ENCODE results near the gene THOC6. TPM values are rescaled to one million over a fixed set of nuclear protein-coding genes. Genes with fewer than 3 reads are reported as not detected.

Gene THOC6
- total RNA-seq, 2 donors from 2014 or later, result 21.3 to 23.7 TPM

DNA sequence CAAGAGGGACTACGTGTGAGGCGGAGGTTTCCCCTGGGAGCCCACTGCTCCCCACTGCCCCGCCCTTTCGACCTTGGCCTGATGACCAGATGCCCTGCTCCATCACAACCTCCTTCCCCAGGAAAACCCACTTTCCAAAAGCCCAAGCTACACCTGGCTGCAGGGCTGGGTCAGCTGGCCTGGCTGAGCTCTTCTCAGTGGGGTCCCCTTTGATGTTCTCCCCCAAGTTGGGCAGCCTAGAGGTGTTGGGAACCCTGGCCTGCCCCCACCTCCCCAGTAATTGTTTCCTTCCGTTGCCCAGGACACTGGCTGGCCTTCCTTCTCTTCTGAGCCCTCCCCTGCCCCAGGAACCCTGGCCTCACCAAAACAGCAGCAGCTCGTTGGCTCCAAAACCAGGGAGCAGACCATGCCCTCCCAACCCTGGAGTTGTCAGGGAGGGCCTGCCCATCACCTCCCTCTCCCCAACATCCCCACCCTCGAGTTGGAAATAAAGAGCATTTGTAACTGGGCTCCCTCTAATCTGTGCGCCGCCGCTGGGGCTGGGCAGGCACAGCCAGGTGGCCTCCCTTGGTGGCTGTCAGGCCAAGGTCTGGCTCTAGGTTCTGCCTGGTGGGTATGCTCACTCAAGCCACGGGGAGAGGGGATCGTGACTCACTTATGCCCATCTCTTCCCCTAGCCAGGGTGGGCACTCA is 9.7 kb upstream of the THOC6 start:
- Mint-ChIP-seq H3K4me1 (peaks cover 4% of the 10 kb centered on the region), H3K27me3 (peaks cover 6% of the 10 kb centered on the region), H3K4me3 (no peak overlapping the region), H3K27ac (no peak overlapping the region), H3K36me3 (ENCODE audit: low read depth) (no peaks in the 10 kb centered on the region)
- no peaks in the 10 kb centered on the region for H3K9me3 ChIP-seq (ENCODE audit: control insufficient read depth, low read length, poor library complexity, severe bottlenecking)
- DNase-seq, result no peak
- no peak for ATAC-seq

DNA sequence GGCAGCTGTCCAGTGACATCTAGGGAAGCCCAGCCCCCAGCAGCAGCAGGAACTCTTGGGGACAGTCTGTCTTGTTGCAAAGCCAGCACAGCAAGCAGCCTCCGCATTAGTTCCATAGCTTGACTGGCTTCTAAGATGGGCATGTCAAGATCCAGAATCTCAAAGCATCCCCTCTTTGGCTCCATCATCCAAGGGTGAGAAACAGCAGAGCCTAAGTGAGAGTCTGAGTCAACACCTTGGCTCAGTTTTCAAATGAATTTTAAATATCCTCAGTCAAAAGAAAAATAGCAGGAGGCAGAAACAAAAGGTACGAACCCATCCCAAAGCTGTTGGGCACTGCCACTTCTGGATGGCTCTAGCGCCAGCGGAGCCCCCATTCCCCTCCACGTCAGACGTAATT is 8.9 kb upstream of the THOC6 start:
- no peak for ATAC-seq
- peaks cover 6% of the 10 kb centered on the region for H3K27me3 Mint-ChIP-seq
- H3K27ac Mint-ChIP-seq, result no peak overlapping the region
- no peak for DNase-seq
- no peaks in the 10 kb centered on the region for H3K36me3 Mint-ChIP-seq (ENCODE audit: low read depth)
- no peaks in the 10 kb centered on the region for H3K9me3 ChIP-seq (ENCODE audit: control insufficient read depth, low read length, poor library complexity, severe bottlenecking)
- no peak overlapping the region for H3K4me3 Mint-ChIP-seq
- peaks cover 8% of the 10 kb centered on the region for H3K4me1 Mint-ChIP-seq

DNA sequence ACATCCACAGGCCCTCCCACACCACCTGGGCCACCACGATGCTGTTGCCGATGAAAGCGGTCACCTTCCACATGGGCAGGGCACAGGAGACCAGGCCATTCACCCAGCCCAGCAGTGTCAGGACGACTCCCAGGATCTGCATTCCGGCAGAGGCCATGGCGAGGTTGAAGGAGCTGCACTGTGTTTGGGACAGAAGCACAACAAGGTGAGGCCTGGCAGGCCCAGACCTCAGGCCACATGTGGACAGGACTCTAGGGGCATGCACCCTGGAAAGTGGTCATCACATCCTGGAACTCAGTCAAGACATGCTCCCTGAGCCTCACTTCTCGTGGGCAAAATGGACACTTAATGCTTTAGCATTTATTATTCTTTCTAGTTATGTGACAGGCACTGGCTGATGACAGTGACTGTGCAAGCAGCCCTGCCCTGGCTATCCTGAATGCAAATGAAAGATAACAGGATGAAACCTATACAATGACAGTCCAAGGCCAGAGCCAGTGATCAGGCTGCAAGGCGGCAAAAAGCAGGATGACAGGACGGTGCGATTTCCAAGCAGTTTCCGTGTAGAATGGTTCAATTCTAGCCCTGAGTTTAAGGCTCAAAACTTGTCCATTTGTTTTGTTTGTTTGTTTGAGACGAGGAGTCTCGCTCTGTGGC is 7.8 kb upstream of the THOC6 start:
- H3K36me3 Mint-ChIP-seq (ENCODE audit: low read depth), result no peaks in the 10 kb centered on the region
- DNase-seq, result no peak
- H3K4me3 Mint-ChIP-seq, result no peak overlapping the region
- ATAC-seq, result no peak
- H3K4me1 Mint-ChIP-seq, result peaks cover 10% of the 10 kb centered on the region
- H3K27me3 Mint-ChIP-seq, result peaks cover 6% of the 10 kb centered on the region
- no peaks in the 10 kb centered on the region for H3K9me3 ChIP-seq (ENCODE audit: control insufficient read depth, low read length, poor library complexity, severe bottlenecking)
- no peak overlapping the region for H3K27ac Mint-ChIP-seq

DNA sequence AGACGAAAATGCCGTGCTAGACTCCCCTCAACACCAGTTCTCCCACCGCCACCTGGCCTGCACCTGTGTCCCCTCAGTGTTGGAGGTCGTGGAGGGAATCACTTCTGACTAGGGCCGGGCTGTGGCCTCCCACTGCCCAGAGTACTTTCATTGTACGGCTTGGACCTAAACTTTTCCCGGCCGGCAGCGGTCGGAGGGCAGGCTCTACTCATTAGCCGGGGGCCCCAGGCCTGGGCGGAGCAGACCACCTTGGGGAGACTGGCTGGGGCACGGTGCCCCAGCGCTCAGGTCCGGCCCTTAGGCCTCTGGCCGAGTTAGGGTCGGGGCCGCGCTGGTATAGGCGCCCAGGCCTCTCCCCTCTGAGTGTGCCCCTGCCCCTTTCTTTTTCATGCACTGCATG is 6.5 kb upstream of the THOC6 start:
- DNase-seq, result no peak
- no peak overlapping the region for H3K4me3 Mint-ChIP-seq
- ATAC-seq, result no peak
- no peaks in the 10 kb centered on the region for H3K9me3 ChIP-seq (ENCODE audit: control insufficient read depth, low read length, poor library complexity, severe bottlenecking)
- H3K27me3 Mint-ChIP-seq, result peaks cover 6% of the 10 kb centered on the region
- H3K36me3 Mint-ChIP-seq (ENCODE audit: low read depth), result no peaks in the 10 kb centered on the region
- H3K27ac Mint-ChIP-seq, result no peak overlapping the region
- H3K4me1 Mint-ChIP-seq, result peaks cover 22% of the 10 kb centered on the region

DNA sequence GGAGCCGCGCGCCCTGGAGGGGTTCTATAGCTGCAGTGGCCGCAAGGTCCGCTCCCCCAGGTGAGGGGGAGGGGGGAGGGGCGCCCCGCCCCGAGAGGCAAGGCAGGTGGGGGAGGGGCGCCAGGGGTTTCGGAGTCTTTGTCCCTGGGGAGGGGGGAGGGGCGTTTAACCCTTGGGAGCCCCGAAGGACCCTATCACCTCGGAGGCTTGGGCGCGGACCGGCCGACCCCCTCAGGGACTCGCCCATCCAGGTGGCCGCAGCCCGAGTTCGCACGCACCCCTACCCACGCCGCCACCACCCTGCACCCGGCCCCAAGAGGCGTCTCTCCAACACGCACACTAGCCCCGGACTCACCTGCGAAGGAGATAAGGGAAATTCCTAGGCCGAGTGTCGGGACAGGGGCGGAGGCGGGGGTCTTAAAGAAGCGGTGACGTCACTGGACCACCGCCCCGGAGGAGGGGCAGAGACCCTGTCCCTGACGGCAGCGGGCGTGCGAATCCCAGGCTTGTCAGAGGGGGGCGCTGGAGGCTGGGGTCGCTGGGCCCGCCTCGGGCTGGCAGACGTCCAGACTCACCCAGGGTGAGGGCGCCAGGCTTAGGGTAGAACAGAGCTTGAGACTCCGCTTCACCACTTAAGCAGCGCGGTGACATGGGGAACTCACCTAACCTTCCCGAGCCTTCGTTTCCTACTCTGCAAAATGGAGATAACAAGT is 5.9 kb upstream of the THOC6 start, which contains the start of gene CLDN6:
Gene CLDN6, minus strand, starts transcription at position 390 of the 713 bp plus-strand sequence. CDS start 2,162 bp downstream, outside the sequence.
- H3K36me3 Mint-ChIP-seq (ENCODE audit: low read depth), result no peaks in the 10 kb centered on the region
- DNase-seq (no peak), ATAC-seq (no peak)
- no peak within 1 kb of the TSS for H3K4me3 Mint-ChIP-seq
- H3K4me1 Mint-ChIP-seq, result peaks cover 28% of the 10 kb centered on the region
- H3K9me3 ChIP-seq (ENCODE audit: control insufficient read depth, low read length, poor library complexity, severe bottlenecking), result no peaks in the 10 kb centered on the region
- no peak within 1 kb of the TSS for H3K27ac Mint-ChIP-seq
- H3K27me3 Mint-ChIP-seq, result peaks cover 6% of the 10 kb centered on the region

DNA sequence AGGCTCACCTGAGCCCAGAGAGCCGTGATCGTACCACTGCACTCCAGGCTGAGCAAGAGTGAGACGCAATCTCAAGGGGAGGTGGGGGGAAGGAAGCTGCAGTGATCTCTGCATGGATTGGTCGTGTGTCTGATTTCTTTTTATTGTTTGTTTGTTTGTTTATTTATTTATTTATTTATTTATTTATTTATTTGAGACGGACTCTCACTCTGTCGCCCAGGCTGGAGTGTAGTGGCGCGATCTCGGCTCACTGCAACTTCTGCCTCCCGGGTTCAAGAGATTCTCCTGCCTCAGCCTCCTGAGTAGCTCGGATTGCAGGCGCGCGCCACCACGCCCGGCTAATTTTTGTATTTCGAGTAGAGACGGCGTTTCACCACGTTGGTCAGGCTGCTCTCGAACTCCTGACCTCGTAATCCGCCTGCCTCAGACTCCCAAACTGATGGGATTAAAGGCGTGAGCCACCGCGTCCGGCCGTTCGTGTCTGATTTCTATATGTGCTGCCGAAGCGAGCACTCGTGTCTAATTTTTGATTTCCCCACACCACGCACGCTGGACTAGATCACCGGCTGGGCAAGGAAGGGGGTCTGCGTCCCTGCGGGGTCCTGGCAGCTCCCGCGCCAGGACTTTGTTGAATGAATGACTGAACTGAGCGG is 4.1 kb upstream of the THOC6 start:
- ATAC-seq, result no peak
- Mint-ChIP-seq H3K27ac (peak overlapping the region; percentile 74), H3K4me3 (peak overlapping the region; percentile 91), H3K27me3 (no peaks in the 10 kb centered on the region), H3K4me1 (peaks cover 34% of the 10 kb centered on the region), H3K36me3 (ENCODE audit: low read depth) (no peaks in the 10 kb centered on the region)
- no peaks in the 10 kb centered on the region for H3K9me3 ChIP-seq (ENCODE audit: control insufficient read depth, low read length, poor library complexity, severe bottlenecking)
- no peak for DNase-seq

DNA sequence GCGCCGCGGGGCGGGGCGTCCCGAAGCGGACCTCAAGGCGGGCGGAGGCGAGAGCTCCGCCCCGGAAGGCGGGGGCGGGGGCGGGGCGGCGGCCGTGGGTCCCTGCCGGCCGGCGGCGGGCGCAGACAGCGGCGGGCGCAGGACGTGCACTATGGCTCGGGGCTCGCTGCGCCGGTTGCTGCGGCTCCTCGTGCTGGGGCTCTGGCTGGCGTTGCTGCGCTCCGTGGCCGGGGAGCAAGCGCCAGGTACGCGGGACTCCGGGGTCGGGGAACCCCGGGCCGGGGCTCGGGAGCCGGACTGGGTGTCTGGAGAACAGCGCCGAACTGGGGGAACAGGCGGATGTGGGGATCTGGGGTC is 3.6 kb upstream of the THOC6 start, which contains the start of gene TNFRSF12A:
Gene TNFRSF12A, plus strand, starts transcription at position 122 of the 357 bp plus-strand sequence. Its CDS starts 30 bp downstream, at position 152.
- no peaks in the 10 kb centered on the region for H3K9me3 ChIP-seq (ENCODE audit: control insufficient read depth, low read length, poor library complexity, severe bottlenecking)
- Mint-ChIP-seq H3K4me3 (peak within 1 kb of the TSS; percentile 91), H3K4me1 (peaks cover 34% of the 10 kb centered on the region), H3K27ac (peak within 1 kb of the TSS; percentile 74), H3K36me3 (ENCODE audit: low read depth) (no peaks in the 10 kb centered on the region), H3K27me3 (no peaks in the 10 kb centered on the region)
- DNase-seq (peak; percentile 31 to 70 (median 61)), ATAC-seq (peak; percentile 9)

DNA sequence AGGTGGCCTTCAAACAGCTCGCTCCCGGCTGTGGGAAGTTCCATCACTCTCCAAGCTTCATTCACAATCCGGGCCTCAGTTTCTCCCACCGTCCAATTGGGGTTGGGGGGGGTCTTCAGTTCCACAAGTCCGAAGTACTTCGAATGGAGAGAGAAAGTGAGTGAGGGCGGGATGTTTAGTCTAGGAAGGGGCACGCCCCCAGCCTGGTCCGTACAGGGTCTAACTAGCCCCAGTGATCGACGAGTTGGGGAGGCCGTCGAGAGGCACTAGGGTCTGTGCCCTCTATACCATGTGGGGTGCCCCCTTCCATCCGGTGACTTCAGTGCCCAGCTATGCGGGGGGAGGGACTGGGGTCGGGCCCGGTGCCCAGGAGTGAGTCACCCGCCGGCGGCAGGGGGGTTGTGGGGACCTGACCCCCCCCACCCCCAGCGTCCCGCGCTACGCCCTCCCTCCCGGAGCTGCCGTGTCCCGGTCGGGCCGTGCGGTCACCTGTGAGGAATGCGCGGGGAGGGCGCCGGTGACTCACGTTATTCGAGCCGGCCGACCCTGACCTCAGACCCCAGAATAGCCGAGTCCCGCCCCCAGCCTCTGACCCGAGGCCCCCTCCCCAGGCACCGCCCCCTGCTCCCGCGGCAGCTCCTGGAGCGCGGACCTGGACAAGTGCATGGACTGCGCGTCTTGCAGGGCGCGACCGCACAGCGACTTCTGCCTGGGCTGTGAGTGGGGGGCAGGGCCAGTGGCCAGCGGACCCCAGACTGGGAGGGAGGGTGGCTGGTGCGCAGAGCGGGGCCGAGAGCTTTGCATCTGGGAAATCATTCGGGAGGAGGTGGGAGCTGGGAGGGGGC is 3.0 kb upstream of the THOC6 start:
- no peaks in the 10 kb centered on the region for H3K9me3 ChIP-seq (ENCODE audit: control insufficient read depth, low read length, poor library complexity, severe bottlenecking)
- Mint-ChIP-seq H3K4me3 (peak overlapping the region; percentile 91), H3K27me3 (no peaks in the 10 kb centered on the region), H3K4me1 (peaks cover 34% of the 10 kb centered on the region), H3K36me3 (ENCODE audit: low read depth) (no peaks in the 10 kb centered on the region), H3K27ac (peak overlapping the region; percentile 86)
- ATAC-seq, result no peak
- peak in 2 of 3 donors; percentile 62 to 75 for DNase-seq

DNA sequence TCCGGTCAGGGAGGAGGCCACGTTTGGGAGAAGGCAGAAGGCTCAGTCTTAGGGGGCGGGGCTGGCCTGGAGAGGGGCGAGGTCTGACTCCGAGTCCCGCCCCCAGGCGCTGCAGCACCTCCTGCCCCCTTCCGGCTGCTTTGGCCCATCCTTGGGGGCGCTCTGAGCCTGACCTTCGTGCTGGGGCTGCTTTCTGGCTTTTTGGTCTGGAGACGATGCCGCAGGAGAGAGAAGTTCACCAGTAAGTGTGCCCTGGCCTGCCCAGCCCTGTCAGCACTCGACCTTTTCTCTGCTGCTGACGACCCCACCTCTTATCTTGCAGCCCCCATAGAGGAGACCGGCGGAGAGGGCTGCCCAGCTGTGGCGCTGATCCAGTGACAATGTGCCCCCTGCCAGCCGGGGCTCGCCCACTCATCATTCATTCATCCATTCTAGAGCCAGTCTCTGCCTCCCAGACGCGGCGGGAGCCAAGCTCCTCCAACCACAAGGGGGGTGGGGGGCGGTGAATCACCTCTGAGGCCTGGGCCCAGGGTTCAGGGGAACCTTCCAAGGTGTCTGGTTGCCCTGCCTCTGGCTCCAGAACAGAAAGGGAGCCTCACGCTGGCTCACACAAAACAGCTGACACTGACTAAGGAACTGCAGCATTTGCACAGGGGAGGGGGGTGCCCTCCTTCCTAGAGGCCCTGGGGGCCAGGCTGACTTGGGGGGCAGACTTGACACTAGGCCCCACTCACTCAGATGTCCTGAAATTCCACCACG is 2.2 kb upstream of the THOC6 start:
- H3K4me1 Mint-ChIP-seq, result peaks cover 34% of the 10 kb centered on the region
- peak; percentile 17 for ATAC-seq

DNA sequence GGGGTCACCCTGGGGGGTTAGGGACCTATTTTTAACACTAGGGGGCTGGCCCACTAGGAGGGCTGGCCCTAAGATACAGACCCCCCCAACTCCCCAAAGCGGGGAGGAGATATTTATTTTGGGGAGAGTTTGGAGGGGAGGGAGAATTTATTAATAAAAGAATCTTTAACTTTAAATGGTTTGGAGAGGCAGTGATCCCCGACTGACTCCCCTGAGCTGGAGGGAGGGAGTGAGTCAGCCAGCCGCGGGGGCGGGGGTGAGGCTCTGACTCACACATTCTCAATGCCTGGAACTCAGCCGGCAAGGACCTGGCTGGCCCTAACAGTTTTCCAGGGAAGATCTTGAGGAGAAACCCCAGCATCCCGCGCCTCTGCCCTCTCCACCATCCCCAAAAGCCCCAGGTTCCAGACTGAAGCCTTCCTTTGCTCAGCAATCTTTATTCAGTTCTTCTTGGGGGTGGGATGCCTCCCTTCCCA is 1.6 kb upstream of the THOC6 start:
- Mint-ChIP-seq H3K36me3 (ENCODE audit: low read depth) (no peaks in the 10 kb centered on the region), H3K27ac (peak overlapping the region; percentile 86), H3K4me3 (peak overlapping the region; percentile 90), H3K27me3 (no peaks in the 10 kb centered on the region), H3K4me1 (peaks cover 34% of the 10 kb centered on the region)
- H3K9me3 ChIP-seq (ENCODE audit: control insufficient read depth, low read length, poor library complexity, severe bottlenecking), result no peaks in the 10 kb centered on the region
- no peak for ATAC-seq
- peak; percentile 47 to 72 (median 63) for DNase-seq

More for the DNA sequence above, 2.2 kb upstream of the THOC6 start:
- H3K4me3 Mint-ChIP-seq, result peak overlapping the region; percentile 91
- no peaks in the 10 kb centered on the region for H3K27me3 Mint-ChIP-seq
- H3K9me3 ChIP-seq (ENCODE audit: control insufficient read depth, low read length, poor library complexity, severe bottlenecking), result no peaks in the 10 kb centered on the region
- H3K36me3 Mint-ChIP-seq (ENCODE audit: low read depth), result no peaks in the 10 kb centered on the region
- DNase-seq, result peak; percentile 49 to 79 (median 58)
- H3K27ac Mint-ChIP-seq, result peak overlapping the region; percentile 86

DNA sequence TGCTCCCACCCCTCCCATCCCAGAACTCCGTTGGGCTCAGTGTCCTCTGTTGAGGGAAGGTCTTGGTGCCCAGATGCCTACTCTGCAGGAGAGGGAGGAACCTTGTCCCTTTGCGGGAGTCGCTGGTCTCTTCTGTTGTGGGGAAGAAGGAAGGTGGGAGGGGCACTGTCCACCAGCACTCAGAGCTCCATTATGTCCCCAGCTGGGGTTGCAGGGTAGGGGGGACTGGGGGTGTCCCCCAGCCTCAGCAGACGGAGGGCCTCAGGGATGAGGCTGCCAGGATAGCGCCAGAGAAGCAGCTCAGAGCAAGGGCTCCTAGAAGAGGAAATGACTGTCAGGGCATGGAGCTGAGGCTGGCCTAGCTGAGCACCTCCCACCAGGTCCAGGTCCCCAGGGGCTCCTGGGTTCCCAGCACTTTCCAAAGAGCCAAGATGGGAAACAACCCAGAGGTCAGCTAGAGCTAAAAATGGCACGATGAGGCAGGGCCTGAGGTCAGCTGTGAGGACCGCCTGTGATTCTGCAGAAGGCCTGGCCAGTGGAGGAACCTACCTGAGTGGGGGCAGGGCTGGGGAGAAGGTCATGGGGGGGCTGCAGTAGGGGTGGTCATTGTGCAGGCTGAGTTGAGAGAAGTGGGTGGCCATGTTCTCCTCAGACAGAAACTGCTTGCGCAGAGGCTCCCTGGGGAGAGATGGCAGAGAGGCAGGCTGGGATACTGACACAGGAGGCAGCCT is 986 bp upstream of the THOC6 start:
- H3K9me3 ChIP-seq (ENCODE audit: control insufficient read depth, low read length, poor library complexity, severe bottlenecking), result no peaks in the 10 kb centered on the region
- Mint-ChIP-seq H3K4me3 (peak overlapping the region; percentile 90), H3K27ac (peak overlapping the region; percentile 86), H3K4me1 (peaks cover 34% of the 10 kb centered on the region), H3K27me3 (no peaks in the 10 kb centered on the region), H3K36me3 (ENCODE audit: low read depth) (no peaks in the 10 kb centered on the region)
- DNase-seq, result no peak
- no peak for ATAC-seq
